HepG2 (cell line): Measurements from ENCODE around the gene TP53TG5. TPM values are rescaled to one million over a fixed set of nuclear protein-coding genes. Genes with fewer than 3 reads are reported as not detected.
A peak's percentile ranks its signal among the peaks of the same experiment; 100 is the strongest.

Source experiments
- AKNA ChIP-seq: sonication (generic); formaldehyde crosslinking; IDR thresholded peaks from 2 replicates; pipeline ENCODE4 v1.4.0; 2020; ENCODE audit warnings: missing genetic modification reagents, borderline replicate concordance
- ATF7-NPFF ChIP-seq: sonication (generic); formaldehyde crosslinking; IDR thresholded peaks from 2 replicates; pipeline ENCODE4 v1.8.1; 2023; ENCODE audit warnings: mild to moderate bottlenecking, low read depth, missing genetic modification reagents, moderate library complexity
- DNMT3B ChIP-seq: conservative IDR thresholded peaks from 2 replicates; pipeline ENCODE4 v1.6.1; 2016; ENCODE audit warnings: missing biosample characterization, control low read depth
- FOXO1 ChIP-seq: sonication (generic); formaldehyde crosslinking; IDR thresholded peaks from 2 replicates; pipeline ENCODE4 v1.4.0; 2020; ENCODE audit warnings: missing genetic modification reagents
- RARG ChIP-seq: sonication (generic); formaldehyde crosslinking; IDR thresholded peaks from 2 replicates; pipeline ENCODE4 v1.4.0; 2020; ENCODE audit warnings: low read depth, mild to moderate bottlenecking, missing genetic modification reagents
- RXRB ChIP-seq: IDR thresholded peaks from 2 replicates; pipeline ENCODE4 v1.6.1; 2016; ENCODE audit warnings: borderline replicate concordance, missing genetic modification reagents, missing compliant biosample characterization
- TGIF2 ChIP-seq: IDR thresholded peaks from 2 replicates; pipeline ENCODE4 v1.6.1; 2016; ENCODE audit warnings: control low read depth, missing compliant biosample characterization
- THAP8 ChIP-seq: sonication (generic); formaldehyde crosslinking; IDR thresholded peaks from 2 replicates; pipeline ENCODE4 v1.5.1; 2020; ENCODE audit warnings: missing genetic modification reagents, mild to moderate bottlenecking, borderline replicate concordance
- XBP1 ChIP-seq: sonication (generic); formaldehyde crosslinking; IDR thresholded peaks from 2 replicates; pipeline ENCODE4 v1.5.0; 2020; ENCODE audit warnings: missing genetic modification reagents
- ZFP36L1 ChIP-seq: sonication (generic); formaldehyde crosslinking; IDR thresholded peaks from 2 replicates; pipeline ENCODE4 v1.8.0; 2022; ENCODE audit warnings: mild to moderate bottlenecking, missing genetic modification reagents, moderate library complexity
- ZFP91 ChIP-seq: sonication (generic); formaldehyde crosslinking; IDR thresholded peaks from 2 replicates; pipeline ENCODE4 v1.9.0; 2022; ENCODE audit warnings: missing genetic modification reagents, mild to moderate bottlenecking, borderline replicate concordance
- ZNF280D ChIP-seq: sonication (generic); formaldehyde crosslinking; IDR thresholded peaks from 2 replicates; pipeline ENCODE4 v1.5.1; 2020; ENCODE audit warnings: mild to moderate bottlenecking, missing genetic modification reagents
- ZNF282 ChIP-seq: fragments of 450-650 bp; IDR thresholded peaks from 2 replicates; pipeline ENCODE4 v1.6.1; 2018; ENCODE audit not compliant: partially characterized antibody
- ZNF574 ChIP-seq: sonication (generic); formaldehyde crosslinking; IDR thresholded peaks from 2 replicates; pipeline ENCODE4 v1.4.0; 2020; ENCODE audit warnings: missing genetic modification reagents
- polyA plus RNA-seq, 8 experiments: library from polyadenylated mRNA; depleted of rRNA in 3 of 8; stranded (reverse) in 7 of 8; unstranded in 1 of 8; fragments of >200 nt; fragmentation: Illumina TruSeq in 4 of 8; extraction: Trizol in 4 of 8; gene quantifications; 2 replicates each; pipeline versions ENCODE4 v1.2.1 to v1.2.3, GENCODE V29; 2011 to 2016; ENCODE audit warnings: low read depth in 4 of 8, missing spikeins in 1 of 8, mixed read lengths in 1 of 8; ENCODE audit not compliant: insufficient read depth in 1 of 8
- total RNA-seq, 5 experiments: library from RNA; depleted of rRNA; stranded (reverse); fragments of >200 nt; fragmentation: Illumina TruSeq; extraction: Trizol; gene quantifications; 2 replicates each; pipeline ENCODE4 v1.2.3, GENCODE V29; 2016; ENCODE audit warnings: low read depth in 1 of 5

TP53TG5 gene
- total and polyA plus RNA-seq, 2 of the 13 experiments (the other 11 are each of a cell fraction or from before 2014, with no cell fraction given), result 0.11 TPM; not detected in 1

- TF ChIP-seq ZFP36L1 (CRISPR knock-in tag) (peak; percentile 11; the same call in 1 of the 2 replicates), ZNF280D (CRISPR knock-in tag) (peak; percentile 84; the same call in 1 of the 2 replicates), TGIF2 (CRISPR knock-in tag) (peak; percentile 51; the same call in 1 of the 2 replicates), XBP1 (CRISPR knock-in tag) (no peak), THAP8 (CRISPR knock-in tag) (no peak; the same call in 1 of the 2 replicates), ZNF282 (no peak), ATF7-NPFF (CRISPR knock-in tag) (peak; percentile 58; the same call in 1 of the 2 replicates), FOXO1 (CRISPR knock-in tag) (peak; percentile 72; the same call in 1 of the 2 replicates), AKNA (CRISPR knock-in tag) (no peak), RXRB (peak; percentile 74), ZFP91 (CRISPR knock-in tag) (peak; percentile 74; the same call in 1 of the 2 replicates), DNMT3B (CRISPR knock-in tag) (peak; percentile 87; the same call in 1 of the 2 replicates), RARG (CRISPR knock-in tag) (0 out of 2 replicates have a peak, but pooled peaks have one; percentile 78), ZNF574 (CRISPR knock-in tag) (peak; percentile 84)
Measured at GRCh38 chr20:45347936-45348778, 30.0 kb downstream of the TP53TG5 start, which contains the start of gene SDC4 (continued).
